Calu3 (cell line): Measurements from ENCODE around the gene XPO1. TPM values are rescaled to one million over a fixed set of nuclear protein-coding genes. Genes with fewer than 3 reads are reported as not detected.
"Not testable (repeated sequence)": the region's sequence is repeated elsewhere in the genome, so short reads cannot be mapped to it uniquely, and the experiment has no call there.

Source experiments
- BruUV-seq: library from RNA; stranded (reverse); fragments of 400-500 nt; replicated peaks from 2 replicates; lab custom pipeline; 2021; lab: Mats Ljungman, UMichigan
- CTCF ChIA-PET: fragments of 300-600 bp; sonication (Branson Sonifier 250); formaldehyde crosslinking; loops from one replicate; lab custom pipeline; 2022; ENCODE audit warnings: antibody characterized with exemption; lab: Charles Lee
- DNase-seq: peaks from one replicate; pipeline ENCODE4 v3.0.0; 2022
- H3K27ac Mint-ChIP-seq: one replicate; pipeline ENCODE4 v1.8.0; 2022; ENCODE audit warnings: mixed read lengths; ENCODE audit not compliant: unreplicated experiment
- H3K27me3 Mint-ChIP-seq: one replicate; pipeline ENCODE4 v1.8.0; 2022; ENCODE audit warnings: mixed read lengths; ENCODE audit not compliant: unreplicated experiment
- H3K36me3 Mint-ChIP-seq: one replicate; pipeline ENCODE4 v1.8.0; 2022; ENCODE audit warnings: mild to moderate bottlenecking, moderate library complexity, mixed read lengths; ENCODE audit not compliant: insufficient read depth, unreplicated experiment
- H3K4me1 Mint-ChIP-seq: one replicate; pipeline ENCODE4 v1.8.0; 2022; ENCODE audit warnings: mild to moderate bottlenecking, low read depth, mixed read lengths; ENCODE audit not compliant: unreplicated experiment
- H3K4me3 Mint-ChIP-seq: one replicate; pipeline ENCODE4 v1.8.0; 2022; ENCODE audit warnings: mild to moderate bottlenecking, low read depth, moderate library complexity, mixed read lengths; ENCODE audit not compliant: unreplicated experiment
- H3K9me3 Mint-ChIP-seq: one replicate; pipeline ENCODE4 v1.8.0; 2022; ENCODE audit warnings: low read depth, mixed read lengths; ENCODE audit not compliant: unreplicated experiment
- CTCF ChIP-seq: fragments of 200-600 bp; IDR thresholded peaks from one replicate; pipeline ENCODE4 v1.8.0; 2022; ENCODE audit warnings: antibody characterized with exemption; ENCODE audit not compliant: unreplicated experiment
- intact Hi-C: fragments of 100-400 bp; cut with micrococcal nuclease; formaldehyde crosslinking; loops from one replicate; pipeline ENCODE4 v1.10.0; 2022; ENCODE audit not compliant: unreplicated experiment
- total RNA-seq: library from RNA; stranded (reverse); gene quantifications from 2 replicates; pipeline ENCODE4 v1.2.3, GENCODE V29; 2022

Gene XPO1
- total RNA-seq, 1 experiment from 2014 or later, result 214 TPM

- no peak overlapping the region for H3K27ac Mint-ChIP-seq
- no peak overlapping the region for H3K4me3 Mint-ChIP-seq
- no peaks in the 10 kb centered on the region for H3K9me3 Mint-ChIP-seq
- intact Hi-C loops, result no loop called here
- BruUV-seq, result no TSS peak
- H3K4me1 Mint-ChIP-seq, result peaks cover 11% of the 10 kb centered on the region
- no peak for DNase-seq
- no peak for TF ChIP-seq CTCF
- H3K36me3 Mint-ChIP-seq, result no peaks in the 10 kb centered on the region
- H3K27me3 Mint-ChIP-seq, result no peaks in the 10 kb centered on the region
- CTCF ChIA-PET, result interaction anchor here (0.7 kb wide), 1 partner anchor 143 kb away, joined by 3 read pairs; no protein-coding TSS in a partner anchor
Measured at GRCh38 chr2:61461404-61461803, 76.8 kb downstream of the XPO1 start.

- Mint-ChIP-seq H3K4me3 (no peak overlapping the region), H3K4me1 (peaks cover 11% of the 10 kb centered on the region), H3K9me3 (no peaks in the 10 kb centered on the region), H3K27ac (no peak overlapping the region), H3K27me3 (no peaks in the 10 kb centered on the region), H3K36me3 (peaks cover 6% of the 10 kb centered on the region)
- no peak for TF ChIP-seq CTCF
- CTCF ChIA-PET, result interaction anchor here (0.7 kb wide), 1 partner anchor 34 kb away, joined by 3 read pairs; no protein-coding TSS in a partner anchor
- DNase-seq, result no peak
- intact Hi-C loops, result no loop called here
- no TSS peak for BruUV-seq
Measured at GRCh38 chr2:61460163-61460562, 78.0 kb downstream of the XPO1 start.

GRCh38 chr2:61456746-61457420, 81.3 kb downstream of the XPO1 start:
- H3K36me3 Mint-ChIP-seq, result peaks cover 6% of the 10 kb centered on the region
- H3K4me3 Mint-ChIP-seq, result no peak overlapping the region
- H3K27me3 Mint-ChIP-seq, result no peaks in the 10 kb centered on the region
- no peaks in the 10 kb centered on the region for H3K9me3 Mint-ChIP-seq
- intact Hi-C loops, result no loop called here
- no peak for DNase-seq
- peaks cover 11% of the 10 kb centered on the region for H3K4me1 Mint-ChIP-seq
- H3K27ac Mint-ChIP-seq, result no peak overlapping the region
- CTCF ChIA-PET, result no interaction called here
- BruUV-seq, result no TSS peak
- no peak for TF ChIP-seq CTCF

- H3K4me3 Mint-ChIP-seq, result no peak overlapping the region
- CTCF ChIA-PET, result interaction anchor here (0.5 kb wide), 1 partner anchor 15 kb away, joined by 4 read pairs; no protein-coding TSS in a partner anchor
- peaks cover 6% of the 10 kb centered on the region for H3K36me3 Mint-ChIP-seq
- no peaks in the 10 kb centered on the region for H3K9me3 Mint-ChIP-seq
- BruUV-seq, result no TSS peak
- H3K27ac Mint-ChIP-seq, result no peak overlapping the region
- no peaks in the 10 kb centered on the region for H3K27me3 Mint-ChIP-seq
- H3K4me1 Mint-ChIP-seq, result peaks cover 11% of the 10 kb centered on the region
- DNase-seq, result no peak
- TF ChIP-seq CTCF, result no peak
- intact Hi-C loops, result no loop called here
Measured at GRCh38 chr2:61456070-61456745, 81.9 kb downstream of the XPO1 start.

GRCh38 chr2:61454972-61455371, 83.2 kb downstream of the XPO1 start:
- DNase-seq, CTCF ChIA-PET, H3K27me3 Mint-ChIP-seq, BruUV-seq, H3K9me3 Mint-ChIP-seq, H3K4me3 Mint-ChIP-seq, H3K27ac Mint-ChIP-seq, intact Hi-C loops: not testable (repeated sequence)
- Mint-ChIP-seq H3K4me1 (peaks cover 11% of the 10 kb centered on the region), H3K36me3 (peaks cover 12% of the 10 kb centered on the region)
